Tibial nerve (tissue), 4 donors: ENCODE results near the gene SLC5A11. TPM values are rescaled to one million over a fixed set of nuclear protein-coding genes. Genes with fewer than 3 reads are reported as not detected.
"Not testable (repeated sequence)": the region's sequence is repeated elsewhere in the genome, so short reads cannot be mapped to it uniquely, and the experiment has no call there.

ENCODE experiments used
- DNase-seq, 2 donors: peaks; one replicate each; pipeline ENCODE4 v3.0.0-alpha.2; 2019; ENCODE audit warnings: low spot score in 2 of 2
- H3K27ac ChIP-seq, 4 donors: fragments of 200-600 bp; sonication (generic) in 3 of 4; one replicate each; pipeline ENCODE4 v1.5.1; 2017 to 2019; ENCODE audit warnings: mild to moderate bottlenecking in 1 of 4
- H3K27me3 ChIP-seq, 2 donors: fragments of 200-600 bp; sonication (generic) in 1 of 2; one replicate each; pipeline versions ENCODE4 v1.5.1 to v1.6.0; 2017 to 2019
- H3K36me3 ChIP-seq, 3 donors: fragments of 200-600 bp; sonication (generic); one replicate each; pipeline ENCODE4 v1.5.1; 2018 to 2019
- H3K4me1 ChIP-seq, 4 donors: fragments of 200-600 bp; sonication (generic) in 3 of 4; one replicate each; pipeline ENCODE4 v1.5.1; 2017 to 2019
- H3K4me3 ChIP-seq, 4 donors: fragments of 200-600 bp; sonication (generic) in 3 of 4; one replicate each; pipeline ENCODE4 v1.5.1; 2017 to 2019; ENCODE audit warnings: mild to moderate bottlenecking in 1 of 4, moderate library complexity in 1 of 4
- H3K9me3 ChIP-seq, 4 donors: fragments of 200-600 bp; sonication (generic) in 3 of 4; one replicate each; pipeline ENCODE4 v1.5.1; 2017 to 2019
- CTCF ChIP-seq, 5 experiments: fragments of 200-600 bp in 3 of 5; fragments of 450-650 bp in 2 of 5; sonication (generic) in 3 of 5; IDR thresholded peaks; one replicate each; pipeline ENCODE4 v1.5.1; 2016 to 2019; ENCODE audit warnings: antibody characterized with exemption in 5 of 5, mild to moderate bottlenecking in 3 of 5, moderate library complexity in 2 of 5
- EP300 ChIP-seq, 2 donors: sonication (generic); formaldehyde crosslinking; IDR thresholded peaks; one replicate each; pipeline ENCODE4 v1.6.1; 2017; ENCODE audit warnings: antibody characterized with exemption in 2 of 2, mild to moderate bottlenecking in 1 of 2
- POLR2A ChIP-seq, 2 donors: fragments of 450-650 bp; IDR thresholded peaks; one replicate each; pipeline ENCODE4 v1.6.1; 2017; ENCODE audit warnings: antibody characterized with exemption in 2 of 2, mild to moderate bottlenecking in 2 of 2, moderate library complexity in 2 of 2
- WGBS, 2 donors: methylation state at CpG; one replicate each; pipeline ENCODE4 v1.1.5; 2018; 5-methylcytosine and 5-hydroxymethylcytosine counted together
- total RNA-seq, 4 donors: library from RNA; depleted of rRNA; stranded (reverse); fragments of >200 nt; gene quantifications; one replicate each; pipeline ENCODE4 v1.1.0, GENCODE V29; 2016

The SLC5A11 gene
- total RNA-seq, 4 donors from 2014 or later, result not detected

GRCh38 chr16:24807301-24807700 lies 38.5 kb upstream of the SLC5A11 start:
- Histone ChIP-seq H3K4me1 (peaks cover 0 to under 1% (median 0%) of the 10 kb centered on the region in 4 donors), H3K9me3 (no peaks in the 10 kb centered on the region), H3K27ac (no peak overlapping the region), H3K4me3 (no peak overlapping the region), H3K36me3 (peaks cover 9 to 92% (median 39%) of the 10 kb centered on the region in 3 donors), H3K27me3 (no peaks in the 10 kb centered on the region)
- no peak for DNase-seq
- TF ChIP-seq CTCF (IDR thresholded peaks at IDR 0.05) (no peak), EP300 (IDR thresholded peaks at IDR 0.05) (no peak), POLR2A (IDR thresholded peaks at IDR 0.05) (no peak)
- 41 to 67% methylated on average over 1 of the region's 1 CpG for WGBS, 2 donors

- no peaks in the 10 kb centered on the region for H3K27me3 ChIP-seq
- peaks cover 8 to 92% (median 32%) of the 10 kb centered on the region in 3 donors for H3K36me3 ChIP-seq
- WGBS, 2 donors, result 77 to 80% methylated on average over 11 of the region's 11 CpGs
- peaks cover 0 to 4% (median 0%) of the 10 kb centered on the region in 4 donors for H3K4me1 ChIP-seq
- no peaks in the 10 kb centered on the region for H3K9me3 ChIP-seq
- no peak overlapping the region for H3K27ac ChIP-seq
- H3K4me3 ChIP-seq, result no peak overlapping the region
- no peak for DNase-seq
- TF ChIP-seq EP300 (IDR thresholded peaks at IDR 0.05) (no peak), POLR2A (IDR thresholded peaks at IDR 0.05) (no peak), CTCF (IDR thresholded peaks at IDR 0.05) (no peak)
Observed at GRCh38 chr16:24810951-24811843, 34.6 kb upstream of the SLC5A11 start.

GRCh38 chr16:24812813-24813212 lies 33.0 kb upstream of the SLC5A11 start:
- not testable (repeated sequence) for DNase-seq, H3K9me3 ChIP-seq, H3K27ac ChIP-seq, H3K4me3 ChIP-seq, H3K27me3 ChIP-seq
- H3K4me1 ChIP-seq, result peaks cover 0 to 10% (median 0%) of the 10 kb centered on the region in 4 donors
- H3K36me3 ChIP-seq, result peaks cover 10 to 92% (median 20%) of the 10 kb centered on the region in 3 donors
- 72 to 79% methylated on average over 6 of the region's 6 CpGs for WGBS, 2 donors

GRCh38 chr16:24815021-24815420 lies 30.7 kb upstream of the SLC5A11 start:
- 83 to 95% methylated on average over 7 of the region's 7 CpGs for WGBS, 2 donors
- H3K4me3 ChIP-seq, result no peak overlapping the region
- H3K36me3 ChIP-seq, result peaks cover 6 to 96% (median 10%) of the 10 kb centered on the region in 3 donors
- no peak for DNase-seq
- H3K27me3 ChIP-seq, result no peaks in the 10 kb centered on the region
- H3K9me3 ChIP-seq, result no peaks in the 10 kb centered on the region
- TF ChIP-seq CTCF (IDR thresholded peaks at IDR 0.05) (no peak), EP300 (IDR thresholded peaks at IDR 0.05) (no peak), POLR2A (IDR thresholded peaks at IDR 0.05) (no peak)
- peaks cover 0 to 24% (median 3%) of the 10 kb centered on the region in 4 donors for H3K4me1 ChIP-seq
- no peak overlapping the region for H3K27ac ChIP-seq

- Histone ChIP-seq H3K27ac (peak overlapping the region in 1 of 4 donors; percentile 2), H3K36me3 (peaks cover 6 to 97% (median 16%) of the 10 kb centered on the region in 3 donors), H3K27me3 (no peaks in the 10 kb centered on the region), H3K4me1 (peaks cover 0 to 26% (median 3%) of the 10 kb centered on the region in 4 donors), H3K4me3 (no peak overlapping the region), H3K9me3 (no peaks in the 10 kb centered on the region)
- TF ChIP-seq CTCF (IDR thresholded peaks at IDR 0.05), result no peak
- TF ChIP-seq POLR2A (IDR thresholded peaks at IDR 0.05), result no peak
- no peak for TF ChIP-seq EP300 (IDR thresholded peaks at IDR 0.05)
- 53 to 65% methylated on average over 6 of the region's 6 CpGs for WGBS, 2 donors
- no peak for DNase-seq
Observed at GRCh38 chr16:24816688-24817087, 29.1 kb upstream of the SLC5A11 start.
